K562 (cell line): ENCODE data around the gene SP2. TPM values are rescaled to one million over a fixed set of nuclear protein-coding genes. Genes with fewer than 3 reads are reported as not detected.

Source experiments
- ATF6 ChIP-seq: sonication (generic); formaldehyde crosslinking; IDR thresholded peaks from 2 replicates; pipeline ENCODE4 v1.4.0; 2020; ENCODE audit warnings: mild to moderate bottlenecking, missing genetic modification reagents
- BMI1 ChIP-seq: fragments of 150-350 bp; IDR thresholded peaks from 2 replicates; pipeline ENCODE4 v1.6.1; 2014; ENCODE audit warnings: low read length
- CAMTA2 ChIP-seq: fragments of 250-450 bp; sonication (Bioruptor Pico); conservative IDR thresholded peaks from 2 replicates; pipeline ENCODE4 v1.5.1; 2022
- CHD4 ChIP-seq: fragments of 200-600 bp; sonication (generic); IDR thresholded peaks from 3 replicates; pipeline ENCODE4 v1.6.1; 2012; ENCODE audit warnings: low read depth, mild to moderate bottlenecking, mixed read lengths, low read length, inconsistent platforms; ENCODE audit not compliant: insufficient read depth, insufficient replicate concordance, poor library complexity, severe bottlenecking
- CXXC5 ChIP-seq: fragments of 250-450 bp; sonication (Bioruptor Pico); IDR thresholded peaks from 2 replicates; pipeline ENCODE4 v1.8.0; 2022; ENCODE audit warnings: inconsistent platforms, mild to moderate bottlenecking, moderate library complexity
- DLX4 ChIP-seq: fragments of 250-450 bp; sonication (Bioruptor Pico); IDR thresholded peaks from 2 replicates; pipeline ENCODE4 v1.6.1; 2021; ENCODE audit warnings: mild to moderate bottlenecking
- EHMT2 ChIP-seq: fragments of 450-650 bp; IDR thresholded peaks from 2 replicates; pipeline ENCODE4 v1.6.1; 2018; ENCODE audit warnings: antibody characterized with exemption
- FUS ChIP-seq: fragments of 200-400 bp; formaldehyde crosslinking; optimal IDR thresholded peaks from 2 replicates; pipeline ENCODE3; 2017; ENCODE audit warnings: low read depth, low read length
- GABPB1 ChIP-seq: sonication (generic); formaldehyde crosslinking; IDR thresholded peaks from 2 replicates; pipeline ENCODE4 v1.8.0; 2022; ENCODE audit warnings: mild to moderate bottlenecking, missing genetic modification reagents
- HNRNPH1 ChIP-seq: fragments of 200-400 bp; formaldehyde crosslinking; optimal IDR thresholded peaks from 2 replicates; pipeline ENCODE3; 2017; ENCODE audit warnings: low read depth, mild to moderate bottlenecking, low read length, moderate library complexity
- KDM1A ChIP-seq, 2 experiments: fragments of 450-650 bp; IDR thresholded peaks; 2 replicates each; pipeline ENCODE4 v1.6.1; 2016; ENCODE audit warnings: mild to moderate bottlenecking in 2 of 2
- L3MBTL2 ChIP-seq: fragments of 450-650 bp; IDR thresholded peaks from 2 replicates; pipeline ENCODE4 v1.6.1; 2016; ENCODE audit warnings: mild to moderate bottlenecking, moderate library complexity
- MYC ChIP-seq, 2 experiments: fragments of 250-450 bp in 1 of 2; sonication (Bioruptor Pico) in 1 of 2; IDR thresholded peaks; 2 replicates each; pipeline versions ENCODE4 v1.5.1 to v1.6.1; 2012 to 2021; ENCODE audit warnings: low read depth in 2 of 2, borderline replicate concordance in 1 of 2, improper control_type of control experiment in 1 of 2, low read length in 1 of 2, mild to moderate bottlenecking in 1 of 2, moderate library complexity in 1 of 2
- PRMT5 ChIP-seq: sonication (generic); formaldehyde crosslinking; IDR thresholded peaks from 2 replicates; pipeline ENCODE4 v1.5.0; 2020; ENCODE audit warnings: missing genetic modification reagents
- RHOXF2B ChIP-seq: fragments of 250-450 bp; sonication (Bioruptor Pico); conservative IDR thresholded peaks from 2 replicates; pipeline ENCODE4 v1.5.1; 2021
- RNF2 ChIP-seq: sonication (generic); IDR thresholded peaks from 2 replicates; pipeline ENCODE4 v1.6.1; 2016
- SPI1 ChIP-seq: IDR thresholded peaks from 2 replicates; pipeline ENCODE4 v1.6.1; 2011; ENCODE audit warnings: low read depth, low read length, control low read depth, borderline replicate concordance
- ZBTB2 ChIP-seq: fragments of 450-650 bp; IDR thresholded peaks from 2 replicates; pipeline ENCODE4 v1.6.1; 2016; ENCODE audit warnings: antibody characterized with exemption
- ZNF121 ChIP-seq: sonication (generic); formaldehyde crosslinking; conservative IDR thresholded peaks from 2 replicates; pipeline ENCODE4 v1.8.0; 2022; ENCODE audit warnings: missing genetic modification reagents
- ZNF668 ChIP-seq: fragments of 250-450 bp; sonication (Bioruptor Pico); IDR thresholded peaks from 2 replicates; pipeline ENCODE4 v1.8.0; 2022; ENCODE audit warnings: mild to moderate bottlenecking, inconsistent platforms
- polyA plus RNA-seq, 8 experiments: library from polyadenylated mRNA; depleted of rRNA in 4 of 8; stranded (reverse) in 5 of 8; unstranded in 3 of 8; fragments of >200 nt; fragmentation: Nextera tagmentation in 2 of 8; fragmentation: Illumina TruSeq in 1 of 8; extraction: Ambion mirVana in 2 of 8; extraction: Trizol in 1 of 8; gene quantifications; 2 replicates each; pipeline versions ENCODE4 v1.2.1 to v1.2.3, GENCODE V29; 2011 to 2014; ENCODE audit warnings: inconsistent platforms in 1 of 8, missing spikeins in 1 of 8
- total RNA-seq, 7 experiments: library from RNA; depleted of rRNA in 6 of 7; stranded (reverse); fragments of >200 nt in 6 of 7; fragmentation: Illumina TruSeq in 2 of 7; extraction: Trizol in 2 of 7; gene quantifications; 2 replicates each; pipeline versions ENCODE4 v1.2.1 to v1.2.3, GENCODE V29; 2011 to 2021; ENCODE audit warnings: low replicate concordance in 1 of 7

Gene SP2
- total and polyA plus RNA-seq, 9 of the 15 experiments (the other 6 are each of a cell fraction or from before 2014, with no cell fraction given) = 0.77 to 22.3 (median 2.3) TPM

GRCh38 chr17:47949197-47949759 is 53.2 kb downstream of the SP2 start (continued):
- TF ChIP-seq ZNF121 (CRISPR knock-in tag) = no peak
- TF ChIP-seq L3MBTL2 = no peak; the same call in 1 of the 2 replicates
- no peak for TF ChIP-seq PRMT5 (CRISPR knock-in tag)
- no peak for TF ChIP-seq DLX4 (CRISPR knock-in tag)
- TF ChIP-seq BMI1 = no peak
- no peak for TF ChIP-seq KDM1A (IDR thresholded peaks at IDR 0.05)
- TF ChIP-seq ATF6 (CRISPR knock-in tag) = no peak
- no peak for TF ChIP-seq CAMTA2
- no peak for TF ChIP-seq FUS
- no peak for TF ChIP-seq SPI1
- TF ChIP-seq GABPB1 (CRISPR knock-in tag) = peak; percentile 48; the same call in 1 of the 2 replicates
- TF ChIP-seq EHMT2 = no peak
- TF ChIP-seq RNF2 = no peak
- no peak for TF ChIP-seq ZBTB2
- no peak for TF ChIP-seq ZNF668 (CRISPR knock-in tag)
- TF ChIP-seq MYC (IDR thresholded peaks at IDR 0.05; ENCODE audit: low read depth, low read length) = peak; percentile 28; the same call in 1 of the 2 replicates
- no peak for TF ChIP-seq MYC (CRISPR knock-in tag; IDR thresholded peaks at IDR 0.05; ENCODE audit: borderline replicate concordance, low read depth)
- TF ChIP-seq CXXC5 (CRISPR knock-in tag) = peak; percentile 24; the same call in 1 of the 2 replicates
- TF ChIP-seq HNRNPH1 = no peak
- no peak for TF ChIP-seq RHOXF2B
- no peak for TF ChIP-seq CHD4
